HEK293 (cell line): ENCODE measurements around the gene PWWP2A.
A peak's percentile ranks its signal among the peaks of the same experiment; 100 is the strongest.

Source experiments
- BCL11A ChIP-seq: fragments of 450-650 bp; formaldehyde crosslinking; IDR thresholded peaks from 2 replicates; pipeline ENCODE4 v1.5.1; 2016; ENCODE audit warnings: low read depth, missing biosample characterization, missing genetic modification characterization
- BCL11B ChIP-seq: fragments of 450-650 bp; formaldehyde crosslinking; IDR thresholded peaks from 2 replicates; pipeline ENCODE4 v1.5.1; 2016; ENCODE audit warnings: low read depth, missing biosample characterization, missing genetic modification characterization
- CTCF ChIP-seq: fragments of 450-650 bp; formaldehyde crosslinking; IDR thresholded peaks from 2 replicates; pipeline ENCODE4 v1.5.1; 2016; ENCODE audit warnings: missing biosample characterization, missing genetic modification characterization
- FEZF1 ChIP-seq: fragments of 450-650 bp; formaldehyde crosslinking; IDR thresholded peaks from 2 replicates; pipeline ENCODE4 v1.5.1; 2016; ENCODE audit warnings: missing biosample characterization, missing genetic modification characterization
- GLI2 ChIP-seq: fragments of 450-650 bp; formaldehyde crosslinking; IDR thresholded peaks from 2 replicates; pipeline ENCODE4; 2017; ENCODE audit warnings: missing biosample characterization, missing genetic modification characterization, low read depth, borderline replicate concordance
- GLIS1 ChIP-seq: fragments of 450-650 bp; formaldehyde crosslinking; IDR thresholded peaks from 2 replicates; pipeline ENCODE4 v1.5.1; 2016; ENCODE audit warnings: missing biosample characterization, missing genetic modification characterization
- HOXC10 ChIP-seq: sonication (generic); formaldehyde crosslinking; IDR thresholded peaks from 2 replicates; pipeline ENCODE4 v1.8.1; 2023; ENCODE audit warnings: mild to moderate bottlenecking, missing genetic modification reagents
- IKZF3 ChIP-seq: fragments of 450-650 bp; IDR thresholded peaks from 2 replicates; pipeline ENCODE4 v1.5.0; 2018; ENCODE audit warnings: missing biosample characterization, mild to moderate bottlenecking, missing genetic modification characterization, moderate library complexity
- KLF16 ChIP-seq: fragments of 450-650 bp; formaldehyde crosslinking; IDR thresholded peaks from 2 replicates; pipeline ENCODE4 v1.5.1; 2017; ENCODE audit warnings: missing biosample characterization, missing genetic modification characterization
- KLF7 ChIP-seq: fragments of 450-650 bp; formaldehyde crosslinking; IDR thresholded peaks from 2 replicates; pipeline ENCODE4 v1.5.1; 2016; ENCODE audit warnings: missing biosample characterization, missing genetic modification characterization, borderline replicate concordance
- KLF8 ChIP-seq: fragments of 450-650 bp; formaldehyde crosslinking; IDR thresholded peaks from 2 replicates; pipeline ENCODE4 v1.5.1; 2016; ENCODE audit warnings: missing biosample characterization, missing genetic modification characterization
- OSR2 ChIP-seq: fragments of 450-650 bp; formaldehyde crosslinking; IDR thresholded peaks from 2 replicates; pipeline ENCODE4 v1.5.1; 2016; ENCODE audit warnings: missing biosample characterization, missing genetic modification characterization
- OVOL3 ChIP-seq: fragments of 450-650 bp; formaldehyde crosslinking; IDR thresholded peaks from 2 replicates; pipeline ENCODE4 v1.5.1; 2016; ENCODE audit warnings: missing biosample characterization, missing genetic modification characterization
- TSHZ1 ChIP-seq: fragments of 450-650 bp; formaldehyde crosslinking; IDR thresholded peaks from 2 replicates; pipeline ENCODE4 v1.5.1; 2016; ENCODE audit warnings: missing biosample characterization, missing genetic modification characterization, borderline replicate concordance
- ZFP3 ChIP-seq: fragments of 450-650 bp; formaldehyde crosslinking; IDR thresholded peaks from 2 replicates; pipeline ENCODE4 v1.5.1; 2016; ENCODE audit warnings: low read depth, missing biosample characterization, missing genetic modification characterization
- ZFP69B ChIP-seq: fragments of 450-650 bp; formaldehyde crosslinking; IDR thresholded peaks from 2 replicates; pipeline ENCODE4 v1.5.1; 2016; ENCODE audit warnings: missing biosample characterization, missing genetic modification characterization
- ZNF202 ChIP-seq: fragments of 450-650 bp; formaldehyde crosslinking; IDR thresholded peaks from 2 replicates; pipeline ENCODE4 v1.5.1; 2016; ENCODE audit warnings: missing biosample characterization, missing genetic modification characterization, borderline replicate concordance
- ZNF24 ChIP-seq: fragments of 450-650 bp; formaldehyde crosslinking; IDR thresholded peaks from 2 replicates; pipeline ENCODE4 v1.5.1; 2016; ENCODE audit warnings: missing biosample characterization, missing genetic modification characterization
- ZNF324 ChIP-seq: fragments of 450-650 bp; formaldehyde crosslinking; IDR thresholded peaks from 2 replicates; pipeline ENCODE4 v1.5.1; 2016; ENCODE audit warnings: missing biosample characterization, missing genetic modification characterization
- ZNF366 ChIP-seq: fragments of 450-650 bp; formaldehyde crosslinking; conservative IDR thresholded peaks from 2 replicates; pipeline ENCODE4 v1.5.1; 2016; ENCODE audit warnings: missing biosample characterization, missing genetic modification characterization
- ZNF521 ChIP-seq: fragments of 450-650 bp; formaldehyde crosslinking; IDR thresholded peaks from 2 replicates; pipeline ENCODE4 v1.5.1; 2017; ENCODE audit warnings: missing biosample characterization, mild to moderate bottlenecking, missing genetic modification characterization
- ZNF529 ChIP-seq: fragments of 450-650 bp; formaldehyde crosslinking; IDR thresholded peaks from 2 replicates; pipeline ENCODE4 v1.5.1; 2017; ENCODE audit warnings: missing genetic modification characterization, missing biosample characterization; ENCODE audit not compliant: insufficient replicate concordance
- ZNF580 ChIP-seq: fragments of 450-650 bp; formaldehyde crosslinking; IDR thresholded peaks from 2 replicates; pipeline ENCODE4 v1.5.1; 2016; ENCODE audit warnings: missing biosample characterization, missing genetic modification characterization
- ZNF843 ChIP-seq: fragments of 450-650 bp; formaldehyde crosslinking; IDR thresholded peaks from 2 replicates; pipeline ENCODE4 v1.5.1; 2016; ENCODE audit warnings: missing biosample characterization, missing genetic modification characterization
- TF ChIP-seq, protein P1 (sequence below): fragments of 450-650 bp; formaldehyde crosslinking; IDR thresholded peaks from 2 replicates; pipeline ENCODE4 v1.5.1; 2016; ENCODE audit warnings: missing biosample characterization, missing genetic modification characterization
- TF ChIP-seq, protein P2 (sequence below): fragments of 450-650 bp; formaldehyde crosslinking; IDR thresholded peaks from 2 replicates; pipeline ENCODE4 v1.5.1; 2017; ENCODE audit warnings: missing biosample characterization, missing genetic modification characterization
- TF ChIP-seq, protein P3 (sequence below): fragments of 450-650 bp; formaldehyde crosslinking; IDR thresholded peaks from 2 replicates; pipeline ENCODE4 v1.5.1; 2016; ENCODE audit warnings: missing biosample characterization, missing genetic modification characterization, low read depth
- TF ChIP-seq, protein P4 (sequence below): fragments of 450-650 bp; formaldehyde crosslinking; IDR thresholded peaks from 2 replicates; pipeline ENCODE4 v1.5.1; 2016; ENCODE audit warnings: missing biosample characterization, missing genetic modification characterization

The PWWP2A gene

DNA sequence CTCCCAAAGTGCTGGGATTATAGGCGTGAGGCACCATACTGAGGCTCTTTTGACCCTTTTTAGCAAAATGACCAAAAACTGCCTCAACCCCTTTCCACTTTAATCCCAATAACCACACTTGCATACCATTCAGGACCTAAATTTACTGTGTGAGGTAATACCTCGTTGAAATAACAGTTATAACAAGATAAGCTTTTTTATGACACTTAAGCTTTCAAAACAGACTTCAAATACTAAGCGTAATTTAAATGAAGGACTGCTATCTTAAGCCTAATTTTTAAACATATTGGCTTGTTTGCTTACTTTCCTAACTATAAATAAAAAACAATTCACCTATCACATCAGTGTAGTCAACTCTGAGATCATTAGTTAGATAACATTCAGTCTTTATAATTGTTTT, 37.8 kb downstream of the PWWP2A start (continued):
- TF ChIP-seq ZFP69B: peak; percentile 46; the same call in 1 of the 2 replicates
- no peak for TF ChIP-seq HOXC10 (CRISPR knock-in tag)
- TF ChIP-seq FEZF1 (tag by site-specific recombination): peak; percentile 94
- 0 out of 2 replicates have a peak, but pooled peaks have one; percentile 39 for TF ChIP-seq BCL11A (tag by site-specific recombination)
- no peak for TF ChIP-seq ZNF202 (tag by site-specific recombination)
- no peak for TF ChIP-seq CTCF
- 0 out of 2 replicates have a peak, but pooled peaks have one; percentile 52 for TF ChIP-seq ZNF24
- peak; percentile 60; the same call in 1 of the 2 replicates for TF ChIP-seq BCL11B (tag by site-specific recombination)
- TF ChIP-seq OVOL3 (tag by site-specific recombination): peak; percentile 94
- TF ChIP-seq, protein P1, sequence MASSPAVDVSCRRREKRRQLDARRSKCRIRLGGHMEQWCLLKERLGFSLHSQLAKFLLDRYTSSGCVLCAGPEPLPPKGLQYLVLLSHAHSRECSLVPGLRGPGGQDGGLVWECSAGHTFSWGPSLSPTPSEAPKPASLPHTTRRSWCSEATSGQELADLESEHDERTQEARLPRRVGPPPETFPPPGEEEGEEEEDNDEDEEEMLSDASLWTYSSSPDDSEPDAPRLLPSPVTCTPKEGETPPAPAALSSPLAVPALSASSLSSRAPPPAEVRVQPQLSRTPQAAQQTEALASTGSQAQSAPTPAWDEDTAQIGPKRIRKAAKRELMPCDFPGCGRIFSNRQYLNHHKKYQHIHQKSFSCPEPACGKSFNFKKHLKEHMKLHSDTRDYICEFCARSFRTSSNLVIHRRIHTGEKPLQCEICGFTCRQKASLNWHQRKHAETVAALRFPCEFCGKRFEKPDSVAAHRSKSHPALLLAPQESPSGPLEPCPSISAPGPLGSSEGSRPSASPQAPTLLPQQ (tag by site-specific recombination): peak; percentile 17; the same call in 1 of the 2 replicates
- TF ChIP-seq KLF16 (tag by site-specific recombination): no peak
- no peak for TF ChIP-seq ZFP3 (tag by site-specific recombination)
- TF ChIP-seq, protein P2, sequence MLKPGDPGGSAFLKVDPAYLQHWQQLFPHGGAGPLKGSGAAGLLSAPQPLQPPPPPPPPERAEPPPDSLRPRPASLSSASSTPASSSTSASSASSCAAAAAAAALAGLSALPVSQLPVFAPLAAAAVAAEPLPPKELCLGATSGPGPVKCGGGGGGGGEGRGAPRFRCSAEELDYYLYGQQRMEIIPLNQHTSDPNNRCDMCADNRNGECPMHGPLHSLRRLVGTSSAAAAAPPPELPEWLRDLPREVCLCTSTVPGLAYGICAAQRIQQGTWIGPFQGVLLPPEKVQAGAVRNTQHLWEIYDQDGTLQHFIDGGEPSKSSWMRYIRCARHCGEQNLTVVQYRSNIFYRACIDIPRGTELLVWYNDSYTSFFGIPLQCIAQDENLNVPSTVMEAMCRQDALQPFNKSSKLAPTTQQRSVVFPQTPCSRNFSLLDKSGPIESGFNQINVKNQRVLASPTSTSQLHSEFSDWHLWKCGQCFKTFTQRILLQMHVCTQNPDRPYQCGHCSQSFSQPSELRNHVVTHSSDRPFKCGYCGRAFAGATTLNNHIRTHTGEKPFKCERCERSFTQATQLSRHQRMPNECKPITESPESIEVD (tag by site-specific recombination): peak; percentile 94
- TF ChIP-seq ZNF580 (tag by site-specific recombination): 0 out of 2 replicates have a peak, but pooled peaks have one; percentile 23
- TF ChIP-seq, protein P3, sequence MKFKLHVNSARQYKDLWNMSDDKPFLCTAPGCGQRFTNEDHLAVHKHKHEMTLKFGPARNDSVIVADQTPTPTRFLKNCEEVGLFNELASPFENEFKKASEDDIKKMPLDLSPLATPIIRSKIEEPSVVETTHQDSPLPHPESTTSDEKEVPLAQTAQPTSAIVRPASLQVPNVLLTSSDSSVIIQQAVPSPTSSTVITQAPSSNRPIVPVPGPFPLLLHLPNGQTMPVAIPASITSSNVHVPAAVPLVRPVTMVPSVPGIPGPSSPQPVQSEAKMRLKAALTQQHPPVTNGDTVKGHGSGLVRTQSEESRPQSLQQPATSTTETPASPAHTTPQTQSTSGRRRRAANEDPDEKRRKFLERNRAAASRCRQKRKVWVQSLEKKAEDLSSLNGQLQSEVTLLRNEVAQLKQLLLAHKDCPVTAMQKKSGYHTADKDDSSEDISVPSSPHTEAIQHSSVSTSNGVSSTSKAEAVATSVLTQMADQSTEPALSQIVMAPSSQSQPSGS (tag by site-specific recombination): no peak
- TF ChIP-seq ZNF843 (tag by site-specific recombination): peak; percentile 90
- TF ChIP-seq ZNF521 (tag by site-specific recombination): no peak
- no peak for TF ChIP-seq ZNF324
- 0 out of 2 replicates have a peak, but pooled peaks have one; percentile 69 for TF ChIP-seq GLI2 (tag by site-specific recombination)
- TF ChIP-seq KLF7: 0 out of 2 replicates have a peak, but pooled peaks have one; percentile 19
- TF ChIP-seq IKZF3 (tag by site-specific recombination): peak; percentile 46; the same call in 1 of the 2 replicates
- TF ChIP-seq, protein P4, sequence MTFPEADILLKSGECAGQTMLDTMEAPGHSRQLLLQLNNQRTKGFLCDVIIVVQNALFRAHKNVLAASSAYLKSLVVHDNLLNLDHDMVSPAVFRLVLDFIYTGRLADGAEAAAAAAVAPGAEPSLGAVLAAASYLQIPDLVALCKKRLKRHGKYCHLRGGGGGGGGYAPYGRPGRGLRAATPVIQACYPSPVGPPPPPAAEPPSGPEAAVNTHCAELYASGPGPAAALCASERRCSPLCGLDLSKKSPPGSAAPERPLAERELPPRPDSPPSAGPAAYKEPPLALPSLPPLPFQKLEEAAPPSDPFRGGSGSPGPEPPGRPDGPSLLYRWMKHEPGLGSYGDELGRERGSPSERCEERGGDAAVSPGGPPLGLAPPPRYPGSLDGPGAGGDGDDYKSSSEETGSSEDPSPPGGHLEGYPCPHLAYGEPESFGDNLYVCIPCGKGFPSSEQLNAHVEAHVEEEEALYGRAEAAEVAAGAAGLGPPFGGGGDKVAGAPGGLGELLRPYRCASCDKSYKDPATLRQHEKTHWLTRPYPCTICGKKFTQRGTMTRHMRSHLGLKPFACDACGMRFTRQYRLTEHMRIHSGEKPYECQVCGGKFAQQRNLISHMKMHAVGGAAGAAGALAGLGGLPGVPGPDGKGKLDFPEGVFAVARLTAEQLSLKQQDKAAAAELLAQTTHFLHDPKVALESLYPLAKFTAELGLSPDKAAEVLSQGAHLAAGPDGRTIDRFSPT: peak; percentile 54; the same call in 1 of the 2 replicates
- no peak for TF ChIP-seq ZNF529 (tag by site-specific recombination)
- peak; percentile 7; the same call in 1 of the 2 replicates for TF ChIP-seq GLIS1 (tag by site-specific recombination)
- peak; percentile 75 for TF ChIP-seq ZNF366 (tag by site-specific recombination)
- peak; percentile 43; the same call in 1 of the 2 replicates for TF ChIP-seq TSHZ1
- peak; percentile 48; the same call in 1 of the 2 replicates for TF ChIP-seq KLF8 (tag by site-specific recombination)
- TF ChIP-seq OSR2 (tag by site-specific recombination): peak; percentile 84; the same call in 1 of the 2 replicates
